OCI-LY7 (cell line): ENCODE data around the gene THAP12. TPM values are rescaled to one million over a fixed set of nuclear protein-coding genes. Genes with fewer than 3 reads are reported as not detected.

ENCODE experiments used
- BruUV-seq: library from RNA; stranded (reverse); fragments of 400-500 nt; replicated peaks from 2 replicates; lab custom pipeline; 2021; lab: Mats Ljungman, UMichigan
- CTCF ChIA-PET: fragments of 300-600 bp; sonication (Branson Sonifier 250); formaldehyde crosslinking; loops from one replicate; lab custom pipeline; 2022; ENCODE audit warnings: antibody characterized with exemption; ENCODE audit not compliant: unreplicated experiment; lab: Charles Lee
- POLR2A ChIA-PET: fragments of 300-600 bp; sonication (Branson Sonifier 250); formaldehyde crosslinking; loops from one replicate; lab custom pipeline; 2022; ENCODE audit warnings: antibody characterized with exemption; lab: Charles Lee
- DNase-seq: peaks from one replicate; pipeline ENCODE4 v3.0.0-alpha.2; 2015; ENCODE audit warnings: low spot score
- H2AFZ ChIP-seq: fragments of 200-600 bp; sonication (generic), shearing (Covaris generic); 2 replicates; pipeline ENCODE4 v1.6.1; 2014; ENCODE audit warnings: mild to moderate bottlenecking, antibody characterized with exemption, low read length, moderate library complexity
- H3K27ac ChIP-seq: fragments of 200-600 bp; sonication (generic); 2 replicates; pipeline ENCODE4 v1.5.1; 2014; ENCODE audit warnings: mixed run types, low read depth, mild to moderate bottlenecking, moderate library complexity, low read length, inconsistent platforms; ENCODE audit not compliant: poor library complexity, severe bottlenecking
- H3K36me3 ChIP-seq: fragments of 200-600 bp; sonication (generic); 2 replicates; pipeline ENCODE4 v1.6.1; 2014; ENCODE audit warnings: mild to moderate bottlenecking, antibody characterized with exemption, low read length, moderate library complexity, mixed read lengths; ENCODE audit not compliant: insufficient read depth
- H3K4me1 ChIP-seq: fragments of 200-600 bp; sonication (generic); 2 replicates; pipeline ENCODE4 v1.5.1; 2014; ENCODE audit warnings: mild to moderate bottlenecking, low read length; ENCODE audit not compliant: insufficient read depth, poor library complexity, severe bottlenecking
- H3K4me2 ChIP-seq: fragments of 200-600 bp; sonication (generic); 2 replicates; pipeline ENCODE4 v1.6.1; 2014; ENCODE audit warnings: mild to moderate bottlenecking, low read length
- H3K4me3 ChIP-seq: fragments of 200-600 bp; sonication (generic); 2 replicates; pipeline ENCODE4 v1.5.1; 2014; ENCODE audit warnings: mild to moderate bottlenecking, low read depth, low read length; ENCODE audit not compliant: poor library complexity, severe bottlenecking
- H3K79me2 ChIP-seq: fragments of 200-600 bp; sonication (generic); 2 replicates; pipeline ENCODE4 v1.6.1; 2016; ENCODE audit warnings: low read depth, mild to moderate bottlenecking, low read length, moderate library complexity, mixed read lengths; ENCODE audit not compliant: insufficient read depth
- H3K9me2 ChIP-seq: fragments of 200-600 bp; sonication (generic); 2 replicates; pipeline ENCODE4 v1.6.1; 2016; ENCODE audit warnings: mild to moderate bottlenecking, low read length, mixed read lengths; ENCODE audit not compliant: insufficient read depth
- H3K9me3 ChIP-seq: fragments of 200-600 bp; sonication (generic); 2 replicates; pipeline ENCODE4 v1.6.1; 2014; ENCODE audit warnings: mild to moderate bottlenecking, mixed run types, low read length, mixed read lengths
- H4K20me1 ChIP-seq: fragments of 200-600 bp; sonication (generic); 2 replicates; pipeline ENCODE4 v1.6.1; 2014; ENCODE audit warnings: mild to moderate bottlenecking, antibody characterized with exemption, low read length, moderate library complexity, mixed read lengths; ENCODE audit not compliant: insufficient read depth
- EZH2phosphoT487 ChIP-seq: fragments of 200-600 bp; sonication (generic); IDR thresholded peaks from 2 replicates; pipeline ENCODE4 v1.6.1; 2018; ENCODE audit warnings: low read depth, borderline replicate concordance, mild to moderate bottlenecking, mixed run types, antibody characterized with exemption, low read length, moderate library complexity, mixed read lengths
- intact Hi-C: fragments of 100-400 bp; cut with micrococcal nuclease; formaldehyde crosslinking; loops from one replicate; pipeline ENCODE4 v1.10.0; 2022; ENCODE audit not compliant: unreplicated experiment
- total RNA-seq, 2 experiments: library from RNA; depleted of rRNA in 1 of 2; stranded (reverse); fragments of >200 nt in 1 of 2; shearing (Covaris generic) in 1 of 2; gene quantifications; 2 replicates each; pipeline ENCODE4 v1.2.3, GENCODE V29; 2014 to 2022
- TF ChIP-seq, protein P1 (sequence below): fragments of 200-600 bp; sonication (generic); conservative IDR thresholded peaks from 2 replicates; pipeline ENCODE4 v1.5.1; 2014; ENCODE audit warnings: mild to moderate bottlenecking, antibody characterized with exemption, low read length, moderate library complexity, mixed read lengths

Gene THAP12
- total RNA-seq, 2 experiments from 2014 or later = 55.7 to 74.7 TPM

DNA sequence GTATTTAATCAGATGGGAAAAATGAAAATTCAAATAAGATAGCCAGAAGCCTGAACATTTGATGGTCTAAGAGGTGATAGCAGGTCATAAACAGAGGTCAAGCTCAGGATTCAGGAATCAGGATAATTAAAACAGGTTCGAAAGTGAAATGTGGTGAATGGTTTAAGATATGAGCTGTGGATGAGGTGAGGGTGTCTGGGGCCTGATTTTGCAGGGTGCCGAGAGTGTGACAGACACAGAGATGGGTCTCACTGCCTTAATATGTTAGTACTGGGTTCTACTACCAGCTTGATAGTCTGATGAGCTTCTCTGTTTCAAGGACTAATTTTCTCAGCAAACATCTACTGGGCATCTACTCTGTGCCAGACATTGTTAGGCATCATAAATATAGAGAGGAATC lies 44.0 kb upstream of the THAP12 start:
- H3K9me3 ChIP-seq = no peaks in the 10 kb centered on the region
- no peak overlapping the region for H3K27ac ChIP-seq
- no peak for TF ChIP-seq EZH2phosphoT487
- TF ChIP-seq, protein P1, sequence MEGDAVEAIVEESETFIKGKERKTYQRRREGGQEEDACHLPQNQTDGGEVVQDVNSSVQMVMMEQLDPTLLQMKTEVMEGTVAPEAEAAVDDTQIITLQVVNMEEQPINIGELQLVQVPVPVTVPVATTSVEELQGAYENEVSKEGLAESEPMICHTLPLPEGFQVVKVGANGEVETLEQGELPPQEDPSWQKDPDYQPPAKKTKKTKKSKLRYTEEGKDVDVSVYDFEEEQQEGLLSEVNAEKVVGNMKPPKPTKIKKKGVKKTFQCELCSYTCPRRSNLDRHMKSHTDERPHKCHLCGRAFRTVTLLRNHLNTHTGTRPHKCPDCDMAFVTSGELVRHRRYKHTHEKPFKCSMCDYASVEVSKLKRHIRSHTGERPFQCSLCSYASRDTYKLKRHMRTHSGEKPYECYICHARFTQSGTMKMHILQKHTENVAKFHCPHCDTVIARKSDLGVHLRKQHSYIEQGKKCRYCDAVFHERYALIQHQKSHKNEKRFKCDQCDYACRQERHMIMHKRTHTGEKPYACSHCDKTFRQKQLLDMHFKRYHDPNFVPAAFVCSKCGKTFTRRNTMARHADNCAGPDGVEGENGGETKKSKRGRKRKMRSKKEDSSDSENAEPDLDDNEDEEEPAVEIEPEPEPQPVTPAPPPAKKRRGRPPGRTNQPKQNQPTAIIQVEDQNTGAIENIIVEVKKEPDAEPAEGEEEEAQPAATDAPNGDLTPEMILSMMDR = no peak
- H3K4me3 ChIP-seq = no peak overlapping the region
- no peaks in the 10 kb centered on the region for H3K9me2 ChIP-seq
- no peak overlapping the region for H2AFZ ChIP-seq
- DNase-seq = no peak
- no TSS peak for BruUV-seq
- intact Hi-C loops = loop anchor here (10.0 kb wide), 1 partner anchor 80 kb away; no protein-coding TSS in a partner anchor
- ChIA-PET POLR2A (no interaction called here), CTCF (no interaction called here)
- H3K4me1 ChIP-seq = no peaks in the 10 kb centered on the region
- no peaks in the 10 kb centered on the region for H3K79me2 ChIP-seq
- H3K36me3 ChIP-seq = no peaks in the 10 kb centered on the region
- no peak overlapping the region for H3K4me2 ChIP-seq
- no peaks in the 10 kb centered on the region for H4K20me1 ChIP-seq

DNA sequence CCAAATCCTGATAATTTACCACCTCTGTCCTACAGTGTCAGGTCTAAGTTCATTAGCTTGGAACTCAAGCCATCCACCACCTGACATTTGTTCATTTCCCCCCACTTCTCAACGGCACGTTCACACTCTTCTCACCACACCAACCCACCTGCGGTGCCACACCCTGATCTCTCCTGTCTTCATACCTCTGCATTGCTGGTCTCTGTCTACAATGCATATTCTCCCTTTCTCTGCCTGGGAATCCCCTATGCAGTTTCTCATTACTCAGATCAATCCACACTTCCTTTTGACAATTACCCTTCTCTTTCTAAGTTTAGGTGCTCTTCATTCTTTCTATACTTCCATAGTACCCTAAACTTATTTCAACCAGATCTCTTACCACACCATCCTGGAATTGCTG lies 43.4 kb upstream of the THAP12 start:
- Histone ChIP-seq H3K9me3 (no peaks in the 10 kb centered on the region), H3K4me2 (no peak overlapping the region), H3K27ac (no peak overlapping the region), H4K20me1 (no peaks in the 10 kb centered on the region), H3K4me1 (no peaks in the 10 kb centered on the region), H3K4me3 (no peak overlapping the region), H2AFZ (no peak overlapping the region), H3K36me3 (no peaks in the 10 kb centered on the region), H3K79me2 (no peaks in the 10 kb centered on the region), H3K9me2 (no peaks in the 10 kb centered on the region)
- no peak for DNase-seq
- CTCF ChIA-PET = no interaction called here
- intact Hi-C loops = loop anchor here (10.0 kb wide), 1 partner anchor 80 kb away; no protein-coding TSS in a partner anchor
- no peak for TF ChIP-seq EZH2phosphoT487
- no TSS peak for BruUV-seq
- POLR2A ChIA-PET = no interaction called here

DNA sequence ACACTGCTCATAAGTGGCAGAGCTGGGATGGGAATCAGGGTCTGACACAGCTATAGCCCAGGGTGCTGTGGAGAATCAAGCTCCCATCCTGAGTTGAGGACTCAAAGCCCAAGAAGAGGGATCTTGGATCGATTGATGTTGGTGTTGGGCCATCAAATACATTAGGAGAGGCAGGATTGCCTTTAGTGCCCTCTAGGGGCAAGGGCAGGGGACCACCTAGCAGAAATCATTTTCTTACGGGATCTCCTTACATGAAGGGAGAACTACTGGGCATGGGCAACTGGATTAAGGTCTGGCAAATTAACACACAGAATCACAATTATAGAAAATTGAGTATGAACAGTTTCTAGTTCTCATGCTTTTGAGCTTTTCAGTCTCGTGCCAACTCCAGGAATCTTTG lies 39.0 kb upstream of the THAP12 start:
- Histone ChIP-seq H4K20me1 (no peaks in the 10 kb centered on the region), H3K4me3 (no peak overlapping the region), H3K27ac (no peak overlapping the region), H3K36me3 (no peaks in the 10 kb centered on the region), H3K79me2 (no peaks in the 10 kb centered on the region), H3K4me1 (no peaks in the 10 kb centered on the region), H3K4me2 (no peak overlapping the region), H3K9me2 (no peaks in the 10 kb centered on the region), H2AFZ (no peak overlapping the region), H3K9me3 (no peaks in the 10 kb centered on the region)
- no TSS peak for BruUV-seq
- intact Hi-C loops = loop anchor here (10.0 kb wide), 1 partner anchor 75 kb away; no protein-coding TSS in a partner anchor
- DNase-seq = peak; percentile 48
- ChIA-PET POLR2A (no interaction called here), CTCF (no interaction called here)
- TF ChIP-seq, protein P1 = peak; percentile 82
- TF ChIP-seq EZH2phosphoT487 = no peak
